K562 (cell line): ENCODE measurements around the gene CTSD. TPM values are rescaled to one million over a fixed set of nuclear protein-coding genes. Genes with fewer than 3 reads are reported as not detected.

Source experiments
- BDP1 ChIP-seq: IDR thresholded peaks from 3 replicates; pipeline ENCODE4 v1.6.1; 2011; ENCODE audit not compliant: insufficient read length, insufficient read depth
- DIDO1 ChIP-seq: fragments of 450-650 bp; IDR thresholded peaks from 2 replicates; pipeline ENCODE4 v1.6.1; 2016; ENCODE audit warnings: low read depth, missing biosample characterization, missing genetic modification characterization
- ERF ChIP-seq: fragments of 450-650 bp; formaldehyde crosslinking; IDR thresholded peaks from 2 replicates; pipeline ENCODE4 v1.4.0; 2020; ENCODE audit warnings: mild to moderate bottlenecking, mixed read lengths
- KDM1A ChIP-seq, 2 experiments: fragments of 450-650 bp; IDR thresholded peaks; 2 replicates each; pipeline ENCODE4 v1.6.1; 2016; ENCODE audit warnings: mild to moderate bottlenecking in 2 of 2
- POLR2B ChIP-seq: fragments of 450-650 bp; IDR thresholded peaks from 2 replicates; pipeline ENCODE4 v1.6.1; 2018; ENCODE audit warnings: low read depth; ENCODE audit not compliant: partially characterized antibody
- U2AF2 ChIP-seq: fragments of 200-400 bp; formaldehyde crosslinking; optimal IDR thresholded peaks from 2 replicates; pipeline ENCODE3; 2017; ENCODE audit warnings: low read depth, mild to moderate bottlenecking, low read length
- ZBTB2 ChIP-seq: fragments of 450-650 bp; IDR thresholded peaks from 2 replicates; pipeline ENCODE4 v1.6.1; 2016; ENCODE audit warnings: antibody characterized with exemption
- ZNF695 ChIP-seq: fragments of 450-650 bp; formaldehyde crosslinking; IDR thresholded peaks from 2 replicates; pipeline ENCODE4 v1.4.0; 2020; ENCODE audit warnings: mild to moderate bottlenecking, moderate library complexity
- polyA plus RNA-seq, 8 experiments: library from polyadenylated mRNA; depleted of rRNA in 4 of 8; stranded (reverse) in 5 of 8; unstranded in 3 of 8; fragments of >200 nt; fragmentation: Nextera tagmentation in 2 of 8; fragmentation: Illumina TruSeq in 1 of 8; extraction: Ambion mirVana in 2 of 8; extraction: Trizol in 1 of 8; gene quantifications; 2 replicates each; pipeline versions ENCODE4 v1.2.1 to v1.2.3, GENCODE V29; 2011 to 2014; ENCODE audit warnings: inconsistent platforms in 1 of 8, missing spikeins in 1 of 8
- total RNA-seq, 7 experiments: library from RNA; depleted of rRNA in 6 of 7; stranded (reverse); fragments of >200 nt in 6 of 7; fragmentation: Illumina TruSeq in 2 of 7; extraction: Trizol in 2 of 7; gene quantifications; 2 replicates each; pipeline versions ENCODE4 v1.2.1 to v1.2.3, GENCODE V29; 2011 to 2021; ENCODE audit warnings: low replicate concordance in 1 of 7
- TF ChIP-seq, protein P1 (sequence below): fragments of 450-650 bp; IDR thresholded peaks from 2 replicates; pipeline ENCODE4 v1.6.1; 2017; ENCODE audit warnings: mild to moderate bottlenecking, moderate library complexity
- TF ChIP-seq, protein P2 (sequence below): fragments of 450-650 bp; IDR thresholded peaks from 2 replicates; pipeline ENCODE4 v1.6.1; 2017; ENCODE audit warnings: antibody characterized with exemption

Gene CTSD
- total and polyA plus RNA-seq, 9 of the 15 experiments (the other 6 are each of a cell fraction or from before 2014, with no cell fraction given): 1.0 to 112 (median 40.9) TPM

GRCh38 chr11:1752907-1753228 lies 10.9 kb downstream of the CTSD start (continued):
- no peak for TF ChIP-seq ZBTB2
- TF ChIP-seq ZNF695 (CRISPR knock-in tag): no peak
- TF ChIP-seq BDP1: no peak
- no peak for TF ChIP-seq POLR2B
- TF ChIP-seq KDM1A (IDR thresholded peaks at IDR 0.05): no peak
- TF ChIP-seq, protein P1, sequence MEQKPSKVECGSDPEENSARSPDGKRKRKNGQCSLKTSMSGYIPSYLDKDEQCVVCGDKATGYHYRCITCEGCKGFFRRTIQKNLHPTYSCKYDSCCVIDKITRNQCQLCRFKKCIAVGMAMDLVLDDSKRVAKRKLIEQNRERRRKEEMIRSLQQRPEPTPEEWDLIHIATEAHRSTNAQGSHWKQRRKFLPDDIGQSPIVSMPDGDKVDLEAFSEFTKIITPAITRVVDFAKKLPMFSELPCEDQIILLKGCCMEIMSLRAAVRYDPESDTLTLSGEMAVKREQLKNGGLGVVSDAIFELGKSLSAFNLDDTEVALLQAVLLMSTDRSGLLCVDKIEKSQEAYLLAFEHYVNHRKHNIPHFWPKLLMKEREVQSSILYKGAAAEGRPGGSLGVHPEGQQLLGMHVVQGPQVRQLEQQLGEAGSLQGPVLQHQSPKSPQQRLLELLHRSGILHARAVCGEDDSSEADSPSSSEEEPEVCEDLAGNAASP: no peak
- no peak for TF ChIP-seq ERF (CRISPR knock-in tag)
- no peak for TF ChIP-seq U2AF2
- TF ChIP-seq, protein P2, sequence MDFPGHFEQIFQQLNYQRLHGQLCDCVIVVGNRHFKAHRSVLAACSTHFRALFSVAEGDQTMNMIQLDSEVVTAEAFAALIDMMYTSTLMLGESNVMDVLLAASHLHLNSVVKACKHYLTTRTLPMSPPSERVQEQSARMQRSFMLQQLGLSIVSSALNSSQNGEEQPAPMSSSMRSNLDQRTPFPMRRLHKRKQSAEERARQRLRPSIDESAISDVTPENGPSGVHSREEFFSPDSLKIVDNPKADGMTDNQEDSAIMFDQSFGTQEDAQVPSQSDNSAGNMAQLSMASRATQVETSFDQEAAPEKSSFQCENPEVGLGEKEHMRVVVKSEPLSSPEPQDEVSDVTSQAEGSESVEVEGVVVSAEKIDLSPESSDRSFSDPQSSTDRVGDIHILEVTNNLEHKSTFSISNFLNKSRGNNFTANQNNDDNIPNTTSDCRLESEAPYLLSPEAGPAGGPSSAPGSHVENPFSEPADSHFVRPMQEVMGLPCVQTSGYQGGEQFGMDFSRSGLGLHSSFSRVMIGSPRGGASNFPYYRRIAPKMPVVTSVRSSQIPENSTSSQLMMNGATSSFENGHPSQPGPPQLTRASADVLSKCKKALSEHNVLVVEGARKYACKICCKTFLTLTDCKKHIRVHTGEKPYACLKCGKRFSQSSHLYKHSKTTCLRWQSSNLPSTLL: no peak
- TF ChIP-seq DIDO1 (tag): no peak
- TF ChIP-seq, all 486 proteins: peak for 0
